Measurements from ENCODE around the gene LRRC36.

- TF ChIP-seq CTCF (IDR thresholded peaks at IDR 0.05; ENCODE audit: extremely low read depth in 1 of 2, insufficient read depth in 1 of 2, low read depth in 1 of 2, low read length in 2 of 2) (no peak), EZH2 (IDR thresholded peaks at IDR 0.05; ENCODE audit: borderline replicate concordance, low read depth, low read length, severe bottlenecking) (no peak), POLR2AphosphoS5 (IDR thresholded peaks at IDR 0.05; ENCODE audit: insufficient read depth, low read depth, low read length) (no peak), MYC (IDR thresholded peaks at IDR 0.05; ENCODE audit: low read depth, low read length) (no peak), POLR2A (IDR thresholded peaks at IDR 0.05; ENCODE audit: low read depth, low read length) (no peak), JUN (IDR thresholded peaks at IDR 0.05; ENCODE audit: borderline replicate concordance, insufficient read depth, insufficient read length, low read depth) (no peak), FOS (IDR thresholded peaks at IDR 0.05; ENCODE audit: borderline replicate concordance, insufficient read depth, low read length) (no peak), GATA2 (IDR thresholded peaks at IDR 0.05; ENCODE audit: insufficient read depth, insufficient read length, low read depth, low read length) (no peak)
- TF ChIP-seq, protein P1, sequence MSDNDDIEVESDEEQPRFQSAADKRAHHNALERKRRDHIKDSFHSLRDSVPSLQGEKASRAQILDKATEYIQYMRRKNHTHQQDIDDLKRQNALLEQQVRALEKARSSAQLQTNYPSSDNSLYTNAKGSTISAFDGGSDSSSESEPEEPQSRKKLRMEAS (IDR thresholded peaks at IDR 0.05; ENCODE audit: insufficient read depth, insufficient read length), result no peak
Measured at GRCh38 chr16:67304020-67304419, 22.6 kb upstream of the LRRC36 start.
